CD14-positive monocyte (primary cell): ENCODE data around the gene GRAMD1A. TPM values are rescaled to one million over a fixed set of nuclear protein-coding genes. Genes with fewer than 3 reads are reported as not detected.

Source experiments
- DNase-seq, 3 donors: peaks; one replicate each; pipeline ENCODE4 v3.0.0-alpha.2; 2011 to 2022
- H2AFZ ChIP-seq: 2 replicates; pipeline ENCODE4 v1.6.0; 2012; ENCODE audit warnings: mild to moderate bottlenecking, low read depth, low read length, inconsistent platforms; ENCODE audit not compliant: insufficient read depth, poor library complexity, severe bottlenecking
- H3K27ac ChIP-seq, 2 donors: 1 replicate in 1 of 2; 2 replicates in 1 of 2; pipeline ENCODE4 v1.5.1; 2012 to 2013; ENCODE audit warnings: low read length in 2 of 2, control low read depth in 1 of 2, inconsistent platforms in 1 of 2, low read depth in 1 of 2, mild to moderate bottlenecking in 1 of 2
- H3K27me3 ChIP-seq, 2 donors: one replicate each; pipeline versions ENCODE4 v1.6.0 to v1.6.1; 2011 to 2013; ENCODE audit warnings: low read length in 2 of 2; ENCODE audit not compliant: control insufficient read depth in 2 of 2, insufficient read depth in 2 of 2
- H3K36me3 ChIP-seq, 2 donors: replicated peaks in 1 of 2; 1 replicate in 1 of 2; 2 replicates in 1 of 2; pipeline versions ENCODE4 v1.5.1 to v1.6.1; 2012 to 2013; ENCODE audit warnings: low read length in 2 of 2, control low read depth in 1 of 2, inconsistent platforms in 1 of 2, mild to moderate bottlenecking in 1 of 2; ENCODE audit not compliant: insufficient read depth in 2 of 2, control insufficient read depth in 1 of 2
- H3K4me1 ChIP-seq, 2 donors: 1 replicate in 1 of 2; 2 replicates in 1 of 2; pipeline versions ENCODE4 v1.5.1 to v1.6.1; 2012 to 2013; ENCODE audit warnings: low read length in 2 of 2, control low read depth in 1 of 2, inconsistent platforms in 1 of 2, mild to moderate bottlenecking in 1 of 2, moderate library complexity in 1 of 2; ENCODE audit not compliant: insufficient read depth in 2 of 2, control insufficient read depth in 1 of 2
- H3K4me2 ChIP-seq: replicated peaks from 2 replicates; pipeline ENCODE3; 2012; ENCODE audit warnings: low read length, moderate library complexity, mild to moderate bottlenecking; ENCODE audit not compliant: poor library complexity, severe bottlenecking; ENCODE audit errors: extremely low read depth
- H3K4me3 ChIP-seq, 3 experiments: fragments of 200-600 bp in 1 of 3; sonication (generic) in 1 of 3; replicated peaks in 1 of 3; 1 replicate in 2 of 3; 2 replicates in 1 of 3; pipeline ENCODE4 v1.5.1; 2011 to 2013; ENCODE audit warnings: low read length in 3 of 3, mild to moderate bottlenecking in 3 of 3, control low read depth in 2 of 3, low read depth in 2 of 3, inconsistent platforms in 1 of 3, moderate library complexity in 1 of 3
- H3K79me2 ChIP-seq: 2 replicates; pipeline ENCODE4 v1.6.0; 2012; ENCODE audit warnings: mild to moderate bottlenecking, control low read depth, inconsistent platforms, low read length, moderate library complexity; ENCODE audit not compliant: insufficient read depth
- H3K9ac ChIP-seq: 2 replicates; pipeline ENCODE4 v1.6.0; 2017; ENCODE audit warnings: low read length, mild to moderate bottlenecking; ENCODE audit not compliant: insufficient read depth, poor library complexity, severe bottlenecking
- H3K9me3 ChIP-seq, 2 donors: replicated peaks in 1 of 2; 1 replicate in 1 of 2; 2 replicates in 1 of 2; pipeline versions ENCODE4 v1.5.1 to v1.6.1; 2012 to 2013; ENCODE audit warnings: low read length in 2 of 2, control low read depth in 1 of 2; ENCODE audit not compliant: control insufficient read depth in 1 of 2, insufficient read depth in 1 of 2
- H4K20me1 ChIP-seq: 2 replicates; pipeline ENCODE4 v1.6.0; 2012; ENCODE audit warnings: mild to moderate bottlenecking, low read length, control low read depth, moderate library complexity; ENCODE audit not compliant: insufficient read depth
- H3K27ac Mint-ChIP-seq, 7 donors: one replicate each; pipeline ENCODE4 v1.8.0; 2020; ENCODE audit warnings: mild to moderate bottlenecking in 7 of 7, mixed read lengths in 7 of 7, moderate library complexity in 6 of 7, inconsistent platforms in 2 of 7
- H3K27me3 Mint-ChIP-seq, 3 donors: one replicate each; pipeline ENCODE4 v1.8.0; 2021 to 2022; ENCODE audit warnings: low read depth in 3 of 3, mild to moderate bottlenecking in 3 of 3, mixed read lengths in 3 of 3, moderate library complexity in 3 of 3, inconsistent platforms in 1 of 3
- H3K36me3 Mint-ChIP-seq, 2 donors: one replicate each; pipeline ENCODE4 v1.8.0; 2020; ENCODE audit warnings: mixed read lengths in 2 of 2, inconsistent platforms in 1 of 2, mild to moderate bottlenecking in 1 of 2
- H3K4me1 Mint-ChIP-seq: one replicate; pipeline ENCODE4 v1.8.0; 2020; ENCODE audit warnings: mild to moderate bottlenecking, mixed read lengths
- H3K4me3 Mint-ChIP-seq, 2 donors: one replicate each; pipeline ENCODE4 v1.8.0; 2020; ENCODE audit warnings: mild to moderate bottlenecking in 2 of 2, mixed read lengths in 2 of 2, moderate library complexity in 1 of 2
- H3K9me3 Mint-ChIP-seq, 7 donors: one replicate each; pipeline ENCODE4 v1.8.0; 2020 to 2022; ENCODE audit warnings: mixed read lengths in 7 of 7, mild to moderate bottlenecking in 6 of 7, moderate library complexity in 6 of 7, inconsistent platforms in 2 of 7
- CTCF ChIP-seq: fragments of 200-600 bp; IDR thresholded peaks from one replicate; pipeline ENCODE4 v1.8.0; 2022; ENCODE audit warnings: antibody characterized with exemption, mild to moderate bottlenecking
- WGBS: methylation state at CpG from one replicate; pipeline ENCODE4 v1.1.5; 2013; ENCODE audit warnings: missing lambda C conversion rate; ENCODE audit not compliant: insufficient coverage; 5-methylcytosine and 5-hydroxymethylcytosine counted together
- intact Hi-C, 2 donors: fragments of 100-400 bp; cut with micrococcal nuclease; formaldehyde crosslinking; loops; one replicate each; pipeline versions ENCODE4 v1.15.0 to v1.15.1; 2023
- polyA plus RNA-seq, 3 donors: library from polyadenylated mRNA; depleted of rRNA in 1 of 3; unstranded in 2 of 3; stranded (reverse) in 1 of 3; fragments of 300-500 nt in 2 of 3; fragments of >200 nt in 1 of 3; fragmentation: Illumina TruSeq in 2 of 3; gene quantifications; 1 replicate in 2 of 3; 2 replicates in 1 of 3; pipeline ENCODE4 v1.2.3, GENCODE V29; 2012 to 2021

GRAMD1A gene
- polyA plus RNA-seq, 3 donors = 9.3 to 73.9 (median 15.1) TPM

DNA sequence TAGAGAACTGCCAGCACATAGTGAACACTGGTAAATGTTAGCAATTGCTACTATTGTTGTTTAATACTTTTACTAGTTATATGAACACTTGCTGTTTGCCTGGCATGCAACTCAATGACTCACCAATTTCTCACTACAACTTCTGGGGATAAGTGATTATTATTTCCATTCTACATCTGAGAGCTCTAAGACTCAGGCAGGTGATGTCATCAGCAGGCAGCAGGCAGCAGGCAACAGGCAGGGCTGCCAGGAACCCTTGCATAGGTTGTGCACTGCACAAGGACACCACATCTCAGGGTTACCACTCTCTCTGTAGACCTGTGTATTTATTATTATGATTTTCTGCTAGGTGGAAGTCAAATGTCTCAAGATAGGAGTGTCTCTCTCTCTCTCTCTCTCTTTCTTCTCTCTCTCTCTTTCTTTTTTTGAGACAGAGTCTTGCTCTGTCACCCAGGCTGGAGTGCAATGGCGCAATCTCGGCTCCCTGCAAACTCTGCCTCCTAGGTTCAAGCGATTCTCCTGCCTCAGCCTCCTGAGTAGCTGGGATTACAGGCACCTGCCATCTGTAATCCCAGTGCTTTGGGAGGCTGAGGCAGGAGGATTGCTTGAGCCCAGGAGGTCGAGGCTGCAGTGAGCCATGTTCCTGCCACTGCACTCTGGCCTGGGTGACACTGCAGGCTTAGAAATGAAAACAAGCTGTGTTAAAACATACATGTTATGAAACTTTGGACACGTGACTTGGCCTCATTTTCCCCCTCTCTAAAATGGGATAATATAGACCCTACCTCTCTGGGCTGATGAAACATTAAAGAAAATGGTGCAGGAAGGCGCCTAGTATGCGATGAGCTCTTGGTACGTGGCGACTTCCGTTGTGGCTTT lies 64.1 kb downstream of the GRAMD1A start:
- Histone ChIP-seq H3K4me1 (no peaks in the 10 kb centered on the region), H2AFZ (no peak overlapping the region), H3K79me2 (no peaks in the 10 kb centered on the region), H3K9me3 (peaks cover 0 to 4% of the 10 kb centered on the region in 2 donors), H3K4me2 (no peak overlapping the region), H3K36me3 (no peaks in the 10 kb centered on the region), H3K27ac (no peak overlapping the region), H4K20me1 (no peaks in the 10 kb centered on the region), H3K9ac (no peak overlapping the region), H3K27me3 (no peaks in the 10 kb centered on the region), H3K4me3 (no peak overlapping the region)
- H3K9me3 Mint-ChIP-seq = peaks cover 0 to 8% (median 5%) of the 10 kb centered on the region in 7 donors
- H3K36me3 Mint-ChIP-seq = no peaks in the 10 kb centered on the region
- WGBS = 80% methylated on average over 2 of the region's 10 CpGs
- no peak for TF ChIP-seq CTCF
- no peak overlapping the region for H3K4me3 Mint-ChIP-seq
- no peak for DNase-seq
- no peak overlapping the region for H3K27ac Mint-ChIP-seq
- intact Hi-C loops = no loop called here
- H3K27me3 Mint-ChIP-seq = peaks cover 0 to 9% (median 8%) of the 10 kb centered on the region in 3 donors
- peaks cover 7% of the 10 kb centered on the region for H3K4me1 Mint-ChIP-seq

GRCh38 chr19:35065574-35065973 lies 65.5 kb downstream of the GRAMD1A start:
- Mint-ChIP-seq H3K4me3 (no peak overlapping the region), H3K36me3 (no peaks in the 10 kb centered on the region), H3K4me1 (peaks cover 7% of the 10 kb centered on the region), H3K27ac (no peak overlapping the region), H3K9me3 (peaks cover 5 to 15% (median 10%) of the 10 kb centered on the region in 7 donors), H3K27me3 (peaks cover 2 to 10% (median 8%) of the 10 kb centered on the region in 3 donors)
- H3K4me2 ChIP-seq = no peak overlapping the region
- H3K4me3 ChIP-seq = no peak overlapping the region
- DNase-seq = no peak
- no peak overlapping the region for H2AFZ ChIP-seq
- no peaks in the 10 kb centered on the region for H3K4me1 ChIP-seq
- no peaks in the 10 kb centered on the region for H4K20me1 ChIP-seq
- intact Hi-C loops = loop anchor here in 1 of 2 donors (5.0 kb wide), 1 partner anchor 72 kb away; the partner anchor contains the start of genes FXYD1 and LGI4
- H3K27ac ChIP-seq = no peak overlapping the region
- no peak overlapping the region for H3K9ac ChIP-seq
- no peaks in the 10 kb centered on the region for H3K36me3 ChIP-seq
- WGBS = 98% methylated on average over 8 of the region's 10 CpGs
- H3K27me3 ChIP-seq = no peaks in the 10 kb centered on the region
- TF ChIP-seq CTCF = no peak
- peaks cover 5 to 11% of the 10 kb centered on the region in 2 donors for H3K9me3 ChIP-seq
- H3K79me2 ChIP-seq = no peaks in the 10 kb centered on the region
